Measurements from ENCODE around the gene SOX12.

Gene SOX12

GRCh38 chr20:361561-361960 is 36.2 kb downstream of the SOX12 start:
- H3K4me3 ChIP-seq (replicated peaks; ENCODE audit: insufficient read depth, low read length), result no peak overlapping the region
- H3K27me3 ChIP-seq (ENCODE audit: insufficient read depth, poor library complexity, severe bottlenecking), result no peaks in the 10 kb centered on the region
- DNase-seq (ENCODE audit: low read depth in 1 of 2, low spot score in 1 of 2), result no peak
- H3K27ac ChIP-seq (replicated peaks), result no peak overlapping the region
- no peak for TF ChIP-seq POLR2AphosphoS5 (IDR thresholded peaks at IDR 0.05; ENCODE audit: low read depth)
- no peak for TF ChIP-seq SPI1 (IDR thresholded peaks at IDR 0.05; ENCODE audit: borderline replicate concordance, low read depth)
- TF ChIP-seq CTCF (IDR thresholded peaks at IDR 0.05; ENCODE audit: insufficient read depth, low read length), result no peak
- TF ChIP-seq GABPA (IDR thresholded peaks at IDR 0.05; ENCODE audit: low read depth), result no peak
- TF ChIP-seq REST (IDR thresholded peaks at IDR 0.05; ENCODE audit: insufficient replicate concordance, low read depth), result no peak

GRCh38 chr20:362271-363254 is 37.2 kb downstream of the SOX12 start:
- peak overlapping the region; percentile 55 for H3K27ac ChIP-seq (replicated peaks)
- TF ChIP-seq GABPA (IDR thresholded peaks at IDR 0.05; ENCODE audit: low read depth) (no peak), CTCF (IDR thresholded peaks at IDR 0.05; ENCODE audit: insufficient read depth, low read length) (peak; percentile 56), SPI1 (IDR thresholded peaks at IDR 0.05; ENCODE audit: borderline replicate concordance, low read depth) (peak; percentile 5; the same call in 1 of the 2 replicates), REST (IDR thresholded peaks at IDR 0.05; ENCODE audit: insufficient replicate concordance, low read depth) (no peak), POLR2AphosphoS5 (IDR thresholded peaks at IDR 0.05; ENCODE audit: low read depth) (peak; percentile 96)

GRCh38 chr20:363319-364078 is 38.1 kb downstream of the SOX12 start:
- no peaks in the 10 kb centered on the region for H3K27me3 ChIP-seq (ENCODE audit: insufficient read depth, poor library complexity, severe bottlenecking)
- peak in 1 of 2 experiments; percentile 43 for DNase-seq (ENCODE audit: low read depth in 1 of 2, low spot score in 1 of 2)
- no peak overlapping the region for H3K4me3 ChIP-seq (replicated peaks; ENCODE audit: insufficient read depth, low read length)
- no peak for TF ChIP-seq REST (IDR thresholded peaks at IDR 0.05; ENCODE audit: insufficient replicate concordance, low read depth)
- TF ChIP-seq GABPA (IDR thresholded peaks at IDR 0.05; ENCODE audit: low read depth), result no peak
- no peak for TF ChIP-seq POLR2AphosphoS5 (IDR thresholded peaks at IDR 0.05; ENCODE audit: low read depth)
- no peak for TF ChIP-seq CTCF (IDR thresholded peaks at IDR 0.05; ENCODE audit: insufficient read depth, low read length)
- no peak for TF ChIP-seq SPI1 (IDR thresholded peaks at IDR 0.05; ENCODE audit: borderline replicate concordance, low read depth)
- peak overlapping the region; percentile 9; the same call in 1 of the 2 replicates for H3K27ac ChIP-seq (replicated peaks)

More at GRCh38 chr20:362271-363254, 37.2 kb downstream of the SOX12 start:
- Histone ChIP-seq H3K4me3 (replicated peaks; ENCODE audit: insufficient read depth, low read length) (no peak overlapping the region), H3K27me3 (ENCODE audit: insufficient read depth, poor library complexity, severe bottlenecking) (no peaks in the 10 kb centered on the region)
- peak; percentile 93 to 98 for DNase-seq (ENCODE audit: low read depth in 1 of 2, low spot score in 1 of 2)

All from HL-60 (cell line).